T-helper 17 cell (primary cell): Measurements from ENCODE around the gene ZNF236. TPM values are rescaled to one million over a fixed set of nuclear protein-coding genes. Genes with fewer than 3 reads are reported as not detected.
"Not testable (repeated sequence)": the region's sequence is repeated elsewhere in the genome, so short reads cannot be mapped to it uniquely, and the experiment has no call there.

ENCODE experiments used
- ATAC-seq: fragments of 150-1000 bp; cut with Tn5 transposase; 2 replicates; pipeline ENCODE4 v1.10.0; 2021; ENCODE audit warnings: mild to moderate bottlenecking, moderate library complexity
- DNase-seq, 3 donors: peaks; one replicate each; pipeline versions ENCODE4 v3.0.0 to v3.0.0-alpha.2; 2020 to 2021
- H3K9me3 ChIP-seq: one replicate; pipeline ENCODE4 v1.7.0; 2013; ENCODE audit warnings: low read length, mild to moderate bottlenecking; ENCODE audit not compliant: control insufficient read depth, poor library complexity, severe bottlenecking
- H3K27ac Mint-ChIP-seq: one replicate; pipeline ENCODE4 v1.8.0; 2022; ENCODE audit warnings: mild to moderate bottlenecking, moderate library complexity, mixed read lengths
- H3K27me3 Mint-ChIP-seq: one replicate; pipeline ENCODE4 v1.8.0; 2022; ENCODE audit warnings: mixed read lengths
- H3K36me3 Mint-ChIP-seq: one replicate; pipeline ENCODE4 v1.8.0; 2022; ENCODE audit warnings: low read depth, mixed read lengths
- H3K4me1 Mint-ChIP-seq: one replicate; pipeline ENCODE4 v1.8.0; 2022; ENCODE audit warnings: mild to moderate bottlenecking, mixed read lengths
- H3K4me3 Mint-ChIP-seq: one replicate; pipeline ENCODE4 v1.8.0; 2022; ENCODE audit warnings: mild to moderate bottlenecking, moderate library complexity, mixed read lengths
- total RNA-seq, 4 donors: library from RNA in 2 of 4; stranded (reverse) in 2 of 4; gene quantifications; one replicate each; pipeline ENCODE4 v1.2.3 and lab custom pipeline; 2022 to 2026

ZNF236 gene
- total RNA-seq, 2 donors from 2014 or later, result 29.5 to 29.9 TPM

- H3K9me3 ChIP-seq, result peaks cover 2% of the 10 kb centered on the region
- H3K4me3 Mint-ChIP-seq, result no peak overlapping the region
- ATAC-seq, result peak; percentile 9
- no peak overlapping the region for H3K27ac Mint-ChIP-seq
- no peaks in the 10 kb centered on the region for H3K27me3 Mint-ChIP-seq
- peaks cover 7% of the 10 kb centered on the region for H3K4me1 Mint-ChIP-seq
- no peaks in the 10 kb centered on the region for H3K36me3 Mint-ChIP-seq
- no peak for DNase-seq
Measured at GRCh38 chr18:76983613-76984051, 161.3 kb downstream of the ZNF236 start.

DNA sequence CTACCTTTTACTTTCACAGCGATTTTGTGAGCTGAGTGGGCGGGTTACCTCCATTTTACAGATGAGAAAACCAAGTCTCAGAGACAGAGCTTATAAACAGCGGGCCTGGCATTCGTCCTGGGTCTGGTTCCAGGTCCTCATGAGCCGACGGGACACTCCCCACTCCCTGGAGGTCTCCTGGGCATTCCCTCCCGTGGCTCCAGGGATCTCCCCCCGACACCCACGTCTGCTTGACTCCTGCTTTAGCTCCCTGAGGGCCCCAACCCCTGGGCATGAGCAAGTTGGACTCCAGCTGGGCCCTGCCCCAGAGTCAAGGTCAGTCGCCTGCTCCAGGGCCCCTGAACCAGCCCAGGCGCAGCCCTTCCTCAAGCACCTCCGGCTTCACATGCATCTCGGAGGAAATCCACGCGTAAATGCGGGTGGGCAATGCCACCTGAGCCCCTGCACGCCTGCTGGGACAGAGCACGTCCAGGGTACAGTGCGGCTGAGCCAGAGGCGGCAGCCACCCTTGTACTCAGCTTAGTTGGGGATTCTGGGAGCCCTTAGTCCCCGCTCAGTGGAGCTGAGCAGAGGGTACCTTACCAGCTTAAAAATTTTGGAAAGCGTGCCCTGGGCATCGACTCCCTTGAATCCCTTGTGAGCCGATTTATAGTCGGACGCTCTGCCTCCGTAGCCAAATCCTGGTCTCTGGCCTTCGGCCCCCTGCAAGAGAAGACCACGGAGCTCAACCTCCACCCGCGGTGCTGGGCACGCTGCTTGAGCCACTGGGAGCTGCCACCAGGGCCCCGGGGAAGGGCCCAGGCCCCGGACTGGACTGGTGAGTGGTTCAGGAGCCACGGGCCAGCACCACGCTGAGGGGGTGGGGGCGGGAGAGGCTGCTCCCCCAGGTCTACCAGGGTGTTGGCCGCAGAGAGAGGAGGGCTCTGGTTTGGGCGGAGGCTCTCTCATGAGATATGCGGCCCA, 162.1 kb downstream of the ZNF236 start:
- no peak overlapping the region for H3K27ac Mint-ChIP-seq
- H3K36me3 Mint-ChIP-seq, result no peaks in the 10 kb centered on the region
- ATAC-seq (no peak), DNase-seq (no peak)
- H3K4me3 Mint-ChIP-seq, result no peak overlapping the region
- H3K4me1 Mint-ChIP-seq, result peaks cover 7% of the 10 kb centered on the region
- H3K27me3 Mint-ChIP-seq, result no peaks in the 10 kb centered on the region
- H3K9me3 ChIP-seq, result peaks cover 2% of the 10 kb centered on the region

GRCh38 chr18:76985156-76985950, 163.0 kb downstream of the ZNF236 start:
- no peaks in the 10 kb centered on the region for H3K36me3 Mint-ChIP-seq
- H3K9me3 ChIP-seq, result peaks cover 2% of the 10 kb centered on the region
- no peak for ATAC-seq
- no peaks in the 10 kb centered on the region for H3K27me3 Mint-ChIP-seq
- H3K27ac Mint-ChIP-seq, result no peak overlapping the region
- H3K4me1 Mint-ChIP-seq, result peaks cover 11% of the 10 kb centered on the region
- DNase-seq, result no peak
- no peak overlapping the region for H3K4me3 Mint-ChIP-seq

DNA sequence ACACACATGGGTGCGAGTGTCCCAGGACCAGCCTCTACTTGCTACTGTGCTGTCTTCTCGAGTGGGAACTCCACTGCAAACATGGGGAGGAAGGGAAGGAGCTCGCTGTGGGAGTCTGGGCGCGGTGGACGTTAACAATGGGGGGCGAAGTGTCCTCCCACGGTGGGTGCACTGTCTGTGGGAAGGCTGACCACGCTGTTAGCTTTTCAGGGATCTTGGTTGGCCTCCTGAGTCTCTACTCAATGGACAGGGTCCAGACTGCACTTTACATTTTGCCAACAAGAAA, 163.5 kb downstream of the ZNF236 start:
- no peak for DNase-seq
- Mint-ChIP-seq H3K27me3 (no peaks in the 10 kb centered on the region), H3K4me3 (no peak overlapping the region), H3K36me3 (no peaks in the 10 kb centered on the region), H3K4me1 (peaks cover 15% of the 10 kb centered on the region), H3K27ac (peak overlapping the region; percentile 14)
- peaks cover 2% of the 10 kb centered on the region for H3K9me3 ChIP-seq
- ATAC-seq, result no peak

DNA sequence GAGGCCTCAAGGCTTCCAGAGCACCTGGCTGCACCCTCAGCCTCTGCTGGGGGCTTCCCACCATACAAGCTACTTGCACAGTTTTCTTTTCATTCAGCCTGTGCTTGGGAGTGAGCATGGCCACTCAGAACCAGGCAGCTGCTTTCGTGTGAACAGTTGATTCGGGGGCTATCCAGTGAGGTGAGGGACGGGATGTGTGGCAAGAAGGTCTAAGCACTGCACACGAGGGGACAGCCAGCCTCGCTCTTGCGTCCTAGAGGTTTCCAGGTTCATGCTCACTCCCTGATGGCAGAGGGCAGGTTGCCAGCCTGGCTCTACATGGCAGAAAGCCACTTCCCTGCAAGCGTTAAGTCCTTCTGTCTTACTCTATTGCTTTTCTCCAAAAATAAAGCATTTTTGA, 164.0 kb downstream of the ZNF236 start:
- no peaks in the 10 kb centered on the region for H3K36me3 Mint-ChIP-seq

GRCh38 chr18:76988031-76988826, 165.9 kb downstream of the ZNF236 start:
- Mint-ChIP-seq H3K4me3 (no peak overlapping the region), H3K27ac (peak overlapping the region; percentile 39), H3K27me3 (no peaks in the 10 kb centered on the region), H3K36me3 (no peaks in the 10 kb centered on the region), H3K4me1 (peaks cover 13% of the 10 kb centered on the region)
- ATAC-seq (no peak), DNase-seq (no peak)
- H3K9me3 ChIP-seq, result peaks cover 2% of the 10 kb centered on the region

More for the DNA sequence above, 164.0 kb downstream of the ZNF236 start:
- Mint-ChIP-seq H3K27ac (peak overlapping the region; percentile 14), H3K4me3 (no peak overlapping the region), H3K4me1 (peaks cover 18% of the 10 kb centered on the region), H3K27me3 (no peaks in the 10 kb centered on the region)
- ATAC-seq (no peak), DNase-seq (no peak)
- peaks cover 2% of the 10 kb centered on the region for H3K9me3 ChIP-seq

- Mint-ChIP-seq H3K4me3 (no peak overlapping the region), H3K27ac (no peak overlapping the region), H3K36me3 (no peaks in the 10 kb centered on the region), H3K27me3 (no peaks in the 10 kb centered on the region), H3K4me1 (peaks cover 11% of the 10 kb centered on the region)
- no peak for ATAC-seq
- no peaks in the 10 kb centered on the region for H3K9me3 ChIP-seq
- DNase-seq, result no peak
Measured at GRCh38 chr18:76988827-76989646, 166.7 kb downstream of the ZNF236 start.

DNA sequence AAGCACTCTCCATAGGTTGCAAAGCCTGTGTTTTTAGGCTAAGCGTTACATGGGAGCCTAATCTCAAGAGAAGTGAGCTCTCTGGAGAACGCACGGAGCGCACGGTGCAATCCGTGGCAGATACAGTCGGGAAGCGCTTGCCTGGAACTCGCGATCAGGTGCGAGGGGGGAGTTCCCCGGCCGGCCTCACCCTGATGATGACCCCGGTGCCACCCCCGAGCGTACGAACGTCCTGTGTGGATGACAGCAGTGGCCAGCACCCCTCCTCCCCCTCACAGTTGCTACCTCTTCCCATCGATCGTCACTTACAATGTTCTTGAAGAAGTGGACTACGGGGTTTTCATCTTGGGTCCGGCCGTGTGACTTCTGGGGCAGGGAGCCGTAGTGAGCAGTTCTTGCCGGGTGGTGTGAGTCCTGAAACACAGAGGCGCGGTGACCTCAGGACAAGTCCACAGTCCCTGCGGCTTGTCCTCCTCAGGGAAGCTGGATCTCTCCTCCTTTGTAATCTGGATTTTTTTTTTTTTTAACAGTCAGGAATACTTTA, 167.4 kb downstream of the ZNF236 start:
- H3K4me1 Mint-ChIP-seq, result peaks cover 11% of the 10 kb centered on the region

DNA sequence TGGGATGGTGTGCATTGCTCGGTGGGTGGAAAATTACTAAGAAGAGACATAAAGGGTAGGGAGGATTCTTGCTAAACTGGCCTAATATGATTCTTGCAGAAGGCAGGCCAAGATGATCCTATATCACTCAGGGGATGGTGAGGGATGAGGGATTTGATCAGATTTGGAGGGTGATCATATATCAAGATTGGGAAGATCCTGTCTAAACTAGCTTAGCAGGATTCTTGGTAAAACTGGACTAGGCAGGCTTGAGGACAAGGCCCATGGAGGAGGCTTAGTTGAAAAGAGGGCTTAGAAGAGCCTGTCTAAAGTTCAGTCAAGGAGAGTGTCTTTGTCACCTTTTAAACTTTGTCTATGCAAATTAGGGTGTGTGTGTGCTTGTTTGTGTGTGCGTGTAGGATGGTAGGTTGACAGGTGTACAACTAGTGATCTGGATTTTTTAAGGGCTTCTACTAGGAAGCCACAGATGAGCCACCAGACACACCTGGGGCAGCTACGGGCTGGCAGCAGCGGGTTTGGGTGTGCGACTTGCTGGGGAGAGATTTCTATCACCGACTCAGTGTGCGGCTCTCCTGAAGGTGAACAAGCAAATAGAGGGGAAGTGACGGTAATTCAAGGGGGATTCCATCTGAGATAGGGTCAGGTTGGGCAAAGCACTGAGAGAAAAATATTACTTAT, 168.1 kb downstream of the ZNF236 start:
- H3K27me3 Mint-ChIP-seq, H3K4me3 Mint-ChIP-seq, H3K9me3 ChIP-seq, H3K36me3 Mint-ChIP-seq, DNase-seq, ATAC-seq: not testable (repeated sequence)
- H3K4me1 Mint-ChIP-seq, result peaks cover 11% of the 10 kb centered on the region
- H3K27ac Mint-ChIP-seq, result peak overlapping the region; percentile 39

More for the DNA sequence above, 167.4 kb downstream of the ZNF236 start:
- DNase-seq, result no peak
- Mint-ChIP-seq H3K4me3 (no peak overlapping the region), H3K27ac (no peak overlapping the region), H3K27me3 (no peaks in the 10 kb centered on the region), H3K36me3 (no peaks in the 10 kb centered on the region)
- no peaks in the 10 kb centered on the region for H3K9me3 ChIP-seq
- ATAC-seq, result no peak

- no peaks in the 10 kb centered on the region for H3K36me3 Mint-ChIP-seq
- no peaks in the 10 kb centered on the region for H3K9me3 ChIP-seq
Measured at GRCh38 chr18:76991021-76991688, 168.8 kb downstream of the ZNF236 start.

DNA sequence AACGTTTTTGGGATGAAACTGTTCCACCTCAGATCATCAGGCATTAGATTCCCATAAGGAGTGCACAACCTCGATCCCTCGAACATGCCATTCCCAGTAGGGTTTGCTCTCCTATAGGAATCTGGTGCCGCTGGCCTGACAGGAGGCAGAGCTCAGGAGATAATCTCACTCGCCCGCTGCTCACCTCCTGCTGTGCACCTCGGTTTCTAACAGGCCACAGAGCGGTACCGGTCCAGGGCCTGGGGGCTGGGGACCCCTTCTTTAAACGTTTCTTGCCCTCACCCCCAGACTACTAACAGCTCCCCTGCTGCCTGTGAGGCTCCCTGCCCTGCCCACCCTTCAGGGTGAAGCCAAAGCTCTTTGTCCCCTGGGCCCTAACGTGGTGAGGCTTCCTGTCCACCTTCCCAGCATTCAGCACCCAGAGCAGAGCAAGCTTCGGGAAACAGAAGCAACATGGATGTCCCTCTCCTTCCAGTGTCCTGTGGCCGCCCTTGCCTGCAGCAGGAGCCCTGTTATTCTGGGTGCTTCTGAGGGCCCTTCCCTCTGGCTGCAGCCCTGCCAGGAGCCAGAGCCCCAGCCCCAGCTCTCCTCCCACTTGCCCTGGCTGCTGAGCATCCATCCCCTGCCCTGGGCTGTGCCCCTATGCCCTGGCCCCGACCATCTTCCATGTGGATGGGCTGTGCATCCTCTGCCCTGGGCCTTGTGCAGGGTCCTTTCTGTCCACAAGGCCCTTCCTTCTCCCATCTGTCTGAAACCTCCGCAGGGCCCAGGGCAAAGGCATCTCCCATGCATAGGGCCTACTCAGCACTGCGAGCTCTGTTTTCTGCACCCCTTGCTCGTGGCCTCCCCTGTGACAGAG, 170.1 kb downstream of the ZNF236 start:
- Mint-ChIP-seq H3K36me3 (no peaks in the 10 kb centered on the region), H3K4me3 (no peak overlapping the region), H3K27me3 (no peaks in the 10 kb centered on the region), H3K4me1 (peaks cover 13% of the 10 kb centered on the region), H3K27ac (no peak overlapping the region)
- ATAC-seq, result no peak
- DNase-seq, result no peak
- H3K9me3 ChIP-seq, result no peaks in the 10 kb centered on the region

More at GRCh38 chr18:76991021-76991688, 168.8 kb downstream of the ZNF236 start:
- Mint-ChIP-seq H3K4me1 (peaks cover 13% of the 10 kb centered on the region), H3K27ac (peak overlapping the region; percentile 39), H3K27me3 (no peaks in the 10 kb centered on the region), H3K4me3 (no peak overlapping the region)
- no peak for ATAC-seq
- DNase-seq, result no peak
